HG03039 (cell line): ENCODE results near the gene RPS16.

ENCODE experiments used
- ATAC-seq: cut with Tn5 transposase; IDR thresholded peaks from one replicate; pipeline ENCODE4 v1.9.1; 2021; ENCODE audit warnings: mild to moderate bottlenecking, moderate library complexity; ENCODE audit not compliant: unreplicated experiment

RPS16 gene

GRCh38 chr19:39408392-39409207, 27.1 kb downstream of the RPS16 start:
- ATAC-seq: no peak

- ATAC-seq: no peak
These were observed 27.9 kb downstream of the RPS16 start for GRCh38 chr19:39407660-39408391.

- ATAC-seq: no peak
These were observed 28.4 kb downstream of the RPS16 start for GRCh38 chr19:39407410-39407659.

GRCh38 chr19:39406656-39407409, 28.9 kb downstream of the RPS16 start, which contains the start of gene ZFP36:
Gene ZFP36, plus strand, starts transcription at chr19:39406847. Its CDS starts 58 bp downstream, at chr19:39406905.
- ATAC-seq: no peak

GRCh38 chr19:39405958-39406655, 29.6 kb downstream of the RPS16 start:
- ATAC-seq: no peak

GRCh38 chr19:39405261-39405957, 30.3 kb downstream of the RPS16 start:
- ATAC-seq: no peak

- ATAC-seq: peak; percentile 24
These were observed 32.1 kb downstream of the RPS16 start for GRCh38 chr19:39403331-39404312.

GRCh38 chr19:39402346-39403300, 33.1 kb downstream of the RPS16 start:
- peak; percentile 26 for ATAC-seq

- peak; percentile 1 for ATAC-seq
These were observed 34.0 kb downstream of the RPS16 start for GRCh38 chr19:39401549-39402345.

GRCh38 chr19:39401070-39401548, 34.6 kb downstream of the RPS16 start:
- ATAC-seq: no peak

GRCh38 chr19:39400061-39400460, 35.7 kb downstream of the RPS16 start:
- ATAC-seq: no peak

- no peak for ATAC-seq
These were observed 36.1 kb downstream of the RPS16 start for GRCh38 chr19:39399668-39400050.

- ATAC-seq: no peak
These were observed 37.4 kb downstream of the RPS16 start for GRCh38 chr19:39398297-39398864.

- no peak for ATAC-seq
These were observed 38.1 kb downstream of the RPS16 start for GRCh38 chr19:39397360-39398296.

GRCh38 chr19:39390751-39391437, 44.9 kb downstream of the RPS16 start, which contains the start of the genes MED29 and PAF1:
Gene MED29, plus strand, starts transcription at chr19:39391378. Its CDS starts 45 bp downstream, at chr19:39391423.
Gene PAF1, minus strand, starts transcription at chr19:39391106. Its CDS starts 242 bp downstream, at chr19:39390864.
- peak; percentile 88 for ATAC-seq
